ENCODE measurements around the gene STARD13. TPM values are rescaled to one million over a fixed set of nuclear protein-coding genes. Genes with fewer than 3 reads are reported as not detected.

STARD13 gene
- total RNA-seq, 2 experiments from 2014 or later = 0.57 TPM; not detected in 1

GRCh38 chr13:33272531-33273124 lies 12.9 kb downstream of the STARD13 start:
- no TSS peak for BruUV-seq (replicated peaks)
- H4K20me1 ChIP-seq (ENCODE audit: insufficient read depth, low read length) = no peaks in the 10 kb centered on the region
- H2AFZ ChIP-seq (ENCODE audit: low read length) = no peak overlapping the region
- ChIA-PET CTCF (ENCODE audit: unreplicated experiment) (no interaction called here), POLR2A (interaction anchor here (0.6 kb wide), 1 partner anchor 13 kb away, joined by 3 read pairs; no protein-coding TSS in a partner anchor)
- no peak overlapping the region for H3K4me3 ChIP-seq (ENCODE audit: low read depth, low read length, poor library complexity, severe bottlenecking)
- H3K4me2 ChIP-seq (ENCODE audit: low read length) = no peak overlapping the region
- intact Hi-C loops (cut with micrococcal nuclease; ENCODE audit: unreplicated experiment) = no loop called here
- H3K9me2 ChIP-seq (ENCODE audit: insufficient read depth, low read length) = no peaks in the 10 kb centered on the region
- no peaks in the 10 kb centered on the region for H3K9me3 ChIP-seq (ENCODE audit: low read length)
- H3K79me2 ChIP-seq (ENCODE audit: insufficient read depth, low read depth, low read length) = no peaks in the 10 kb centered on the region
- H3K4me1 ChIP-seq (ENCODE audit: insufficient read depth, low read length, poor library complexity, severe bottlenecking) = no peaks in the 10 kb centered on the region
- TF ChIP-seq CTCF (conservative IDR thresholded peaks at IDR 0.05; ENCODE audit: low read length) = no peak
- no peak for TF ChIP-seq EZH2phosphoT487 (IDR thresholded peaks at IDR 0.05; ENCODE audit: borderline replicate concordance, low read depth, low read length)
- H3K36me3 ChIP-seq (ENCODE audit: insufficient read depth, low read length) = no peaks in the 10 kb centered on the region
- no peak overlapping the region for H3K27ac ChIP-seq (ENCODE audit: low read depth, low read length, poor library complexity, severe bottlenecking)
- no peak for DNase-seq (ENCODE audit: low spot score)

- TF ChIP-seq EZH2phosphoT487 (IDR thresholded peaks at IDR 0.05; ENCODE audit: borderline replicate concordance, low read depth, low read length) (no peak), CTCF (conservative IDR thresholded peaks at IDR 0.05; ENCODE audit: low read length) (no peak)
- Histone ChIP-seq H3K9me2 (ENCODE audit: insufficient read depth, low read length) (no peaks in the 10 kb centered on the region), H3K9me3 (ENCODE audit: low read length) (no peaks in the 10 kb centered on the region), H3K4me1 (ENCODE audit: insufficient read depth, low read length, poor library complexity, severe bottlenecking) (no peaks in the 10 kb centered on the region), H3K79me2 (ENCODE audit: insufficient read depth, low read depth, low read length) (no peaks in the 10 kb centered on the region), H3K36me3 (ENCODE audit: insufficient read depth, low read length) (no peaks in the 10 kb centered on the region), H3K4me2 (ENCODE audit: low read length) (no peak overlapping the region), H2AFZ (ENCODE audit: low read length) (no peak overlapping the region), H3K4me3 (ENCODE audit: low read depth, low read length, poor library complexity, severe bottlenecking) (no peak overlapping the region), H4K20me1 (ENCODE audit: insufficient read depth, low read length) (no peaks in the 10 kb centered on the region), H3K27ac (ENCODE audit: low read depth, low read length, poor library complexity, severe bottlenecking) (no peak overlapping the region)
- no peak for DNase-seq (ENCODE audit: low spot score)
- CTCF ChIA-PET (ENCODE audit: unreplicated experiment) = no interaction called here
- no TSS peak for BruUV-seq (replicated peaks)
- intact Hi-C loops (cut with micrococcal nuclease; ENCODE audit: unreplicated experiment) = no loop called here
- POLR2A ChIA-PET = no interaction called here
These were observed 13.8 kb downstream of the STARD13 start for GRCh38 chr13:33271759-33272158.

- no peaks in the 10 kb centered on the region for H3K79me2 ChIP-seq (ENCODE audit: insufficient read depth, low read depth, low read length)
- TF ChIP-seq EZH2phosphoT487 (IDR thresholded peaks at IDR 0.05; ENCODE audit: borderline replicate concordance, low read depth, low read length) (no peak), CTCF (conservative IDR thresholded peaks at IDR 0.05; ENCODE audit: low read length) (no peak)
- ChIA-PET POLR2A (interaction anchor here (0.8 to 1.2 kb wide), 2 partner anchors 13 to 27 kb away, joined by 3 read pairs; no protein-coding TSS in a partner anchor), CTCF (ENCODE audit: unreplicated experiment) (interaction anchor here (1.0 kb wide), 1 partner anchor 16 kb away, joined by 3 read pairs; no protein-coding TSS in a partner anchor)
- no peak overlapping the region for H2AFZ ChIP-seq (ENCODE audit: low read length)
- no peak overlapping the region for H3K4me3 ChIP-seq (ENCODE audit: low read depth, low read length, poor library complexity, severe bottlenecking)
- no TSS peak for BruUV-seq (replicated peaks)
- H3K27ac ChIP-seq (ENCODE audit: low read depth, low read length, poor library complexity, severe bottlenecking) = no peak overlapping the region
- no peaks in the 10 kb centered on the region for H3K4me1 ChIP-seq (ENCODE audit: insufficient read depth, low read length, poor library complexity, severe bottlenecking)
- H3K36me3 ChIP-seq (ENCODE audit: insufficient read depth, low read length) = no peaks in the 10 kb centered on the region
- intact Hi-C loops (cut with micrococcal nuclease; ENCODE audit: unreplicated experiment) = no loop called here
- no peak overlapping the region for H3K4me2 ChIP-seq (ENCODE audit: low read length)
- no peaks in the 10 kb centered on the region for H4K20me1 ChIP-seq (ENCODE audit: insufficient read depth, low read length)
- no peaks in the 10 kb centered on the region for H3K9me2 ChIP-seq (ENCODE audit: insufficient read depth, low read length)
- H3K9me3 ChIP-seq (ENCODE audit: low read length) = no peaks in the 10 kb centered on the region
- no peak for DNase-seq (ENCODE audit: low spot score)
These were observed 14.5 kb downstream of the STARD13 start for GRCh38 chr13:33270895-33271538.

Measured in OCI-LY7 (cell line).